Neural cell (in vitro differentiated cells): ENCODE results near the gene SPTA1. TPM values are rescaled to one million over a fixed set of nuclear protein-coding genes. Genes with fewer than 3 reads are reported as not detected.

Experiments
- H2AFZ ChIP-seq: fragments of 200-600, 300-800 bp; sonication (generic), shearing (Covaris generic); 2 replicates; pipeline ENCODE4 v1.6.0; 2014; ENCODE audit warnings: low read depth, mild to moderate bottlenecking, antibody characterized with exemption, low read length, moderate library complexity
- H3F3A ChIP-seq: fragments of 200-600 bp; shearing (Covaris generic); 2 replicates; pipeline ENCODE4 v1.6.1; 2016; ENCODE audit warnings: mild to moderate bottlenecking, moderate library complexity, mixed read lengths, antibody characterized with exemption, low read length; ENCODE audit not compliant: insufficient read depth, poor library complexity, severe bottlenecking
- H3K27ac ChIP-seq: fragments of 200-600, 300-800 bp; sonication (generic), shearing (Covaris generic); 2 replicates; pipeline ENCODE4 v1.5.1; 2014; ENCODE audit warnings: mild to moderate bottlenecking, low read length, moderate library complexity
- H3K27me3 ChIP-seq: fragments of 300-800, 200-600 bp; sonication (generic), shearing (Covaris generic); 2 replicates; pipeline ENCODE4 v1.6.0; 2014; ENCODE audit warnings: mild to moderate bottlenecking, low read depth, low read length, moderate library complexity; ENCODE audit not compliant: insufficient read depth
- H3K36me3 ChIP-seq: fragments of 300-800, 200-600 bp; sonication (generic), shearing (Covaris generic); 2 replicates; pipeline ENCODE4 v1.5.1; 2014; ENCODE audit warnings: mild to moderate bottlenecking, antibody characterized with exemption, low read length, moderate library complexity; ENCODE audit not compliant: insufficient read depth
- H3K4me2 ChIP-seq: fragments of 300-800, 200-600 bp; sonication (generic), shearing (Covaris generic); 2 replicates; pipeline ENCODE4 v1.6.0; 2014; ENCODE audit warnings: mild to moderate bottlenecking, low read length
- H3K4me3 ChIP-seq: fragments of 300-800, 200-600 bp; sonication (generic), shearing (Covaris generic); 2 replicates; pipeline ENCODE4 v1.5.1; 2014; ENCODE audit warnings: mild to moderate bottlenecking, low read length, moderate library complexity
- H3K79me2 ChIP-seq: fragments of 200-600 bp; shearing (Covaris generic); replicated peaks from 2 replicates; pipeline ENCODE4 v1.6.0; 2014; ENCODE audit warnings: mild to moderate bottlenecking, low read length, moderate library complexity; ENCODE audit not compliant: insufficient read depth
- H3K9ac ChIP-seq: fragments of 300-800, 200-600 bp; sonication (generic), shearing (Covaris generic); 2 replicates; pipeline ENCODE4 v1.6.1; 2016; ENCODE audit warnings: mild to moderate bottlenecking, low read length, mixed read lengths
- H3K9me2 ChIP-seq: fragments of 200-600 bp; shearing (Covaris generic); 2 replicates; pipeline ENCODE4 v1.6.1; 2016; ENCODE audit warnings: mild to moderate bottlenecking, low read length, mixed read lengths; ENCODE audit not compliant: insufficient read depth
- H3K9me3 ChIP-seq: fragments of 200-600, 300-800 bp; sonication (generic), shearing (Covaris generic); 2 replicates; pipeline ENCODE4 v1.6.1; 2016; ENCODE audit warnings: mild to moderate bottlenecking, mixed run types, low read length, moderate library complexity, mixed read lengths
- H4K20me1 ChIP-seq: fragments of 200-600 bp; shearing (Covaris generic); 2 replicates; pipeline ENCODE4 v1.6.1; 2016; ENCODE audit warnings: mild to moderate bottlenecking, mixed run types; ENCODE audit not compliant: insufficient read depth
- EP300 ChIP-seq: fragments of 450-650 bp; conservative IDR thresholded peaks from 2 replicates; pipeline ENCODE4 v1.6.1; 2014; ENCODE audit warnings: antibody characterized with exemption, mild to moderate bottlenecking, moderate library complexity; ENCODE audit not compliant: poor library complexity, severe bottlenecking
- EZH2 ChIP-seq: fragments of 200-600, 300-800 bp; shearing (Covaris generic), sonication (generic); IDR thresholded peaks from 2 replicates; pipeline ENCODE4 v1.6.1; 2014; ENCODE audit warnings: antibody characterized with exemption, low read length, borderline replicate concordance, mild to moderate bottlenecking; ENCODE audit not compliant: insufficient read depth, poor library complexity, severe bottlenecking
- MXI1 ChIP-seq: fragments of 450-650 bp; conservative IDR thresholded peaks from 2 replicates; pipeline ENCODE4 v1.6.1; 2014; ENCODE audit warnings: antibody characterized with exemption, mild to moderate bottlenecking; ENCODE audit not compliant: poor library complexity, severe bottlenecking
- POLR2AphosphoS5 ChIP-seq: IDR thresholded peaks from 2 replicates; pipeline ENCODE4 v1.6.1; 2012
- RAD21 ChIP-seq: fragments of 450-650 bp; conservative IDR thresholded peaks from 2 replicates; pipeline ENCODE4 v1.6.1; 2014; ENCODE audit warnings: antibody characterized with exemption, mild to moderate bottlenecking, moderate library complexity
- SMC3 ChIP-seq: fragments of 450-650 bp; conservative IDR thresholded peaks from 2 replicates; pipeline ENCODE4 v1.6.1; 2014; ENCODE audit warnings: antibody characterized with exemption, mild to moderate bottlenecking, moderate library complexity; ENCODE audit not compliant: poor library complexity
- TAF1 ChIP-seq: IDR thresholded peaks from 2 replicates; pipeline ENCODE4 v1.6.1; 2012; ENCODE audit warnings: low read depth
- polyA plus RNA-seq: library from polyadenylated mRNA; depleted of rRNA; stranded (reverse); fragments of >200 nt; gene quantifications from 2 replicates; pipeline ENCODE4 v1.2.3, GENCODE V29; 2014
- TF ChIP-seq, protein P1 (sequence below): IDR thresholded peaks from 2 replicates; pipeline ENCODE4 v1.6.1; 2012; ENCODE audit warnings: borderline replicate concordance
- TF ChIP-seq, protein P2 (sequence below): fragments of 450-650 bp; IDR thresholded peaks from 2 replicates; pipeline ENCODE4 v1.5.1; 2014; ENCODE audit warnings: antibody characterized with exemption, mild to moderate bottlenecking, moderate library complexity; ENCODE audit not compliant: poor library complexity, severe bottlenecking

Gene SPTA1
- polyA plus RNA-seq, 1 donor from 2014 or later = not detected

DNA sequence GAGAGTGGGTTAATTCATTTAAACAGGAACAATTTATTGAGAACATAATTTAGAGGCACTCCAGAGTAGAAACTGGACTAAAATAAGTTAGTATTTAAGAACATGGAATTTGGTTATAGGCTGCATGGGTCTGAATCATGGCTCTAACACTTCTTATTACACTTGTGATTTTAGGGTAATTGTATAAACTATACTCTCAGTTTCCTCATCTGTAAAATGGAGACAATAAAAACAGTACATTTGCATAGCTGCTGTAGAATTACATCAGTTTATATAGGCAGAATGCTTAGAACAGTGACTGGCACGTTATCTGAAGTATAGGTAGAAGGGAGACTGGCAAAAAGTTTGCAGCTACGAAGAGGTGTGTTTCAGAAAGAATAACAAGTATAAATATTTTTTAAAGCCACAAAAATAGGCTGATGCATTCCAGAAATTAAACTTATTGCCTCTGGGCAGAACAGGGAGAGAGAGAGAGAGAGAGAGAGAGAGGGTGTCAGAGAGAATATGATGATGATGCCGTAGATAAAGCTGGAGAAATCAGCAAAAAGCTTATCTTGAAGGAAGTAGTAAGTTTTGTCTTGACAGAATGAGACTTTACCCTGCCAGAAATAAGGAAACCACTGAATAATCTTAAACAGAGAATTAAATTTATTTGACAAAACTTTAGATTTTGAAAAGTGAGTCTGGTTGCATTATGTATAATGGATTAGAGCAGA lies 42.2 kb upstream of the SPTA1 start:
- no peaks in the 10 kb centered on the region for H3F3A ChIP-seq
- H3K9me3 ChIP-seq = no peaks in the 10 kb centered on the region
- H3K79me2 ChIP-seq = no peaks in the 10 kb centered on the region
- no peak overlapping the region for H3K4me3 ChIP-seq
- H3K36me3 ChIP-seq = no peaks in the 10 kb centered on the region
- no peaks in the 10 kb centered on the region for H3K27me3 ChIP-seq
- H3K4me2 ChIP-seq = no peak overlapping the region
- no peaks in the 10 kb centered on the region for H3K9me2 ChIP-seq
- no peak overlapping the region for H3K9ac ChIP-seq
- no peak overlapping the region for H2AFZ ChIP-seq
- TF ChIP-seq, protein P1, sequence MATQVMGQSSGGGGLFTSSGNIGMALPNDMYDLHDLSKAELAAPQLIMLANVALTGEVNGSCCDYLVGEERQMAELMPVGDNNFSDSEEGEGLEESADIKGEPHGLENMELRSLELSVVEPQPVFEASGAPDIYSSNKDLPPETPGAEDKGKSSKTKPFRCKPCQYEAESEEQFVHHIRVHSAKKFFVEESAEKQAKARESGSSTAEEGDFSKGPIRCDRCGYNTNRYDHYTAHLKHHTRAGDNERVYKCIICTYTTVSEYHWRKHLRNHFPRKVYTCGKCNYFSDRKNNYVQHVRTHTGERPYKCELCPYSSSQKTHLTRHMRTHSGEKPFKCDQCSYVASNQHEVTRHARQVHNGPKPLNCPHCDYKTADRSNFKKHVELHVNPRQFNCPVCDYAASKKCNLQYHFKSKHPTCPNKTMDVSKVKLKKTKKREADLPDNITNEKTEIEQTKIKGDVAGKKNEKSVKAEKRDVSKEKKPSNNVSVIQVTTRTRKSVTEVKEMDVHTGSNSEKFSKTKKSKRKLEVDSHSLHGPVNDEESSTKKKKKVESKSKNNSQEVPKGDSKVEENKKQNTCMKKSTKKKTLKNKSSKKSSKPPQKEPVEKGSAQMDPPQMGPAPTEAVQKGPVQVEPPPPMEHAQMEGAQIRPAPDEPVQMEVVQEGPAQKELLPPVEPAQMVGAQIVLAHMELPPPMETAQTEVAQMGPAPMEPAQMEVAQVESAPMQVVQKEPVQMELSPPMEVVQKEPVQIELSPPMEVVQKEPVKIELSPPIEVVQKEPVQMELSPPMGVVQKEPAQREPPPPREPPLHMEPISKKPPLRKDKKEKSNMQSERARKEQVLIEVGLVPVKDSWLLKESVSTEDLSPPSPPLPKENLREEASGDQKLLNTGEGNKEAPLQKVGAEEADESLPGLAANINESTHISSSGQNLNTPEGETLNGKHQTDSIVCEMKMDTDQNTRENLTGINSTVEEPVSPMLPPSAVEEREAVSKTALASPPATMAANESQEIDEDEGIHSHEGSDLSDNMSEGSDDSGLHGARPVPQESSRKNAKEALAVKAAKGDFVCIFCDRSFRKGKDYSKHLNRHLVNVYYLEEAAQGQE = no peak
- TF ChIP-seq TAF1 = no peak
- TF ChIP-seq EZH2 = no peak
- TF ChIP-seq SMC3 = no peak
- TF ChIP-seq POLR2AphosphoS5 = no peak
- no peak for TF ChIP-seq MXI1
- no peak for TF ChIP-seq RAD21
- TF ChIP-seq, protein P2, sequence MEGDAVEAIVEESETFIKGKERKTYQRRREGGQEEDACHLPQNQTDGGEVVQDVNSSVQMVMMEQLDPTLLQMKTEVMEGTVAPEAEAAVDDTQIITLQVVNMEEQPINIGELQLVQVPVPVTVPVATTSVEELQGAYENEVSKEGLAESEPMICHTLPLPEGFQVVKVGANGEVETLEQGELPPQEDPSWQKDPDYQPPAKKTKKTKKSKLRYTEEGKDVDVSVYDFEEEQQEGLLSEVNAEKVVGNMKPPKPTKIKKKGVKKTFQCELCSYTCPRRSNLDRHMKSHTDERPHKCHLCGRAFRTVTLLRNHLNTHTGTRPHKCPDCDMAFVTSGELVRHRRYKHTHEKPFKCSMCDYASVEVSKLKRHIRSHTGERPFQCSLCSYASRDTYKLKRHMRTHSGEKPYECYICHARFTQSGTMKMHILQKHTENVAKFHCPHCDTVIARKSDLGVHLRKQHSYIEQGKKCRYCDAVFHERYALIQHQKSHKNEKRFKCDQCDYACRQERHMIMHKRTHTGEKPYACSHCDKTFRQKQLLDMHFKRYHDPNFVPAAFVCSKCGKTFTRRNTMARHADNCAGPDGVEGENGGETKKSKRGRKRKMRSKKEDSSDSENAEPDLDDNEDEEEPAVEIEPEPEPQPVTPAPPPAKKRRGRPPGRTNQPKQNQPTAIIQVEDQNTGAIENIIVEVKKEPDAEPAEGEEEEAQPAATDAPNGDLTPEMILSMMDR = no peak
- no peak for TF ChIP-seq EP300
- H4K20me1 ChIP-seq = no peaks in the 10 kb centered on the region
- no peak overlapping the region for H3K27ac ChIP-seq

DNA sequence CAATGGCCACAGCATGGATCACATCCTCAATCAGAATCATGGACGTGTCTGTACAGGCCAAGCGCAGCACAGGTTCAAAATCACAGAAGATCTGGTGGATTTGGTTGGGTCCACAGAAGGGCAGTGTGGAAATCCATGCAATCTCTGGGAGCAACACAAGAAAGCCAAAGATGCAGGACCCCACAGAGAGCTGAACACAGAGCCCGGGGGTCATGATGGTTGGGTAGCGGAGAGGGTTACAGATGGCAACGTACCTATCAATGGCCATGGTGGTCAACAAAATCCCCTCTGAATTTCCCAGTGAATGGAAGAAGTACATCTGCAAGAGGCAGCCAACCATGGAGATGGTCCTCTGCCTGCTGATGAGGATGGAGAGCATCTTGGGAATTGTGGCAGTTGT lies 37.9 kb upstream of the SPTA1 start:
- Histone ChIP-seq H3K4me2 (no peak overlapping the region), H3K27ac (no peak overlapping the region), H3K36me3 (no peaks in the 10 kb centered on the region), H3K4me3 (no peak overlapping the region), H3K27me3 (no peaks in the 10 kb centered on the region), H4K20me1 (no peaks in the 10 kb centered on the region), H3K9me3 (no peaks in the 10 kb centered on the region), H3K9ac (no peak overlapping the region), H3F3A (no peaks in the 10 kb centered on the region), H3K9me2 (no peaks in the 10 kb centered on the region), H3K79me2 (no peaks in the 10 kb centered on the region), H2AFZ (no peak overlapping the region)
- TF ChIP-seq POLR2AphosphoS5 = no peak
- TF ChIP-seq EP300 = no peak
- TF ChIP-seq MXI1 = no peak
- TF ChIP-seq, protein P1 = no peak
